K562 (cell line): ENCODE measurements around the gene TIMP2. TPM values are rescaled to one million over a fixed set of nuclear protein-coding genes. Genes with fewer than 3 reads are reported as not detected.
A peak's percentile ranks its signal among the peaks of the same experiment; 100 is the strongest.

Source experiments
- ATAC-seq: fragments of 200-7000 bp; cut with Tn5 transposase; 3 replicates; pipeline ENCODE4 v1.9.1; 2020; ENCODE audit warnings: moderate library complexity
- BruUV-seq: library from RNA; stranded (reverse); fragments of 400-500 nt; replicated peaks from 2 replicates; lab custom pipeline; 2021; lab: Mats Ljungman, UMichigan
- CTCF ChIA-PET: fragments of 300-600 bp; formaldehyde crosslinking; extraction: SDS; loops from one replicate; lab custom pipeline; 2021; ENCODE audit warnings: low intra/inter-chr PET ratio; lab: Yijun Ruan, JAX
- POLR2A ChIA-PET: fragments of 300-600, 350-650 bp; sonication (Branson Sonifier 250); formaldehyde crosslinking; extraction: SDS; loops from one replicate; lab custom pipeline; 2021; ENCODE audit warnings: antibody characterized with exemption, inconsistent platforms; lab: Yijun Ruan, JAX
- DNase-seq, 4 experiments: peaks; one replicate each; pipeline versions ENCODE4 v3.0.0 to v3.0.0-alpha.2; 2011 to 2018; ENCODE audit warnings: low spot score in 3 of 4, mixed read lengths in 3 of 4; ENCODE audit errors: extremely low read depth in 1 of 4
- FAIRE-seq: peaks from 2 replicates; lab custom pipeline; 2011; peaks lifted over from hg19 to GRCh38; lab: Jason Lieb, UNC
- H2AFZ ChIP-seq: 2 replicates; pipeline ENCODE4 v1.6.0; 2011; ENCODE audit warnings: low read depth, low read length, control low read depth, inconsistent platforms
- H3K27ac ChIP-seq: fragments of 200-600 bp; 3 replicates; pipeline ENCODE4 v1.8.0; 2011; ENCODE audit warnings: low read depth, mild to moderate bottlenecking, control low read depth, inconsistent platforms, low read length, moderate library complexity, mixed read lengths; ENCODE audit errors: extremely low read depth
- H3K27me3 ChIP-seq, 2 experiments: fragments of 300-600 bp in 1 of 2; 2 replicates in 1 of 2; 3 replicates in 1 of 2; pipeline versions ENCODE4 v1.6.0 to v1.8.0; 2011; ENCODE audit warnings: inconsistent platforms in 2 of 2, low read length in 2 of 2, mild to moderate bottlenecking in 1 of 2, mixed read lengths in 1 of 2, moderate library complexity in 1 of 2; ENCODE audit not compliant: control insufficient read depth in 2 of 2, insufficient read depth in 2 of 2
- H3K36me3 ChIP-seq: fragments of 300-600 bp; 3 replicates; pipeline ENCODE4 v1.8.0; 2011; ENCODE audit warnings: mild to moderate bottlenecking, low read length, inconsistent platforms; ENCODE audit not compliant: control insufficient read depth, insufficient read depth
- H3K4me1 ChIP-seq, 2 experiments: fragments of 200-600 bp in 1 of 2; replicated peaks in 1 of 2; 2 replicates in 1 of 2; 3 replicates in 1 of 2; pipeline versions ENCODE4 v1.5.1 to v1.8.0; 2011; ENCODE audit warnings: inconsistent platforms in 2 of 2, low read length in 2 of 2, mild to moderate bottlenecking in 1 of 2, mixed read lengths in 1 of 2, moderate library complexity in 1 of 2; ENCODE audit not compliant: control insufficient read depth in 2 of 2, insufficient read depth in 2 of 2
- H3K4me2 ChIP-seq: 2 replicates; pipeline ENCODE4 v1.6.1; 2011; ENCODE audit warnings: low read length, control low read depth, inconsistent platforms, mixed read lengths; ENCODE audit not compliant: insufficient read depth
- H3K4me3 ChIP-seq: fragments of 200-600 bp; sonication (generic), shearing (Covaris generic); 2 replicates; pipeline ENCODE4 v1.5.1; 2016; ENCODE audit warnings: control low read depth, inconsistent platforms
- H3K79me2 ChIP-seq: fragments of 200-600 bp; 3 replicates; pipeline ENCODE4 v1.8.0; 2011; ENCODE audit warnings: low read length, inconsistent platforms; ENCODE audit not compliant: control insufficient read depth, insufficient read depth
- H3K9ac ChIP-seq, 2 experiments: 2 replicates each; pipeline versions ENCODE4 v1.6.0 to v1.6.1; 2011; ENCODE audit warnings: low read depth in 2 of 2, low read length in 2 of 2, control low read depth in 1 of 2, inconsistent platforms in 1 of 2, mild to moderate bottlenecking in 1 of 2, mixed read lengths in 1 of 2; ENCODE audit not compliant: insufficient read depth in 1 of 2
- H3K9me1 ChIP-seq: one replicate; pipeline ENCODE4 v1.6.0; 2011; ENCODE audit warnings: inconsistent platforms, mild to moderate bottlenecking, low read length, moderate library complexity; ENCODE audit not compliant: control insufficient read depth, insufficient read depth
- H3K9me3 ChIP-seq: replicated peaks from 2 replicates; pipeline ENCODE4 v1.5.1; 2011; ENCODE audit warnings: low read depth, low read length, inconsistent platforms; ENCODE audit not compliant: control insufficient read depth, insufficient read depth
- H4K20me1 ChIP-seq: replicated peaks from 2 replicates; pipeline ENCODE4 v1.6.1; 2011; ENCODE audit warnings: low read length, inconsistent platforms, mixed read lengths; ENCODE audit not compliant: control insufficient read depth, insufficient read depth
- ATF7 ChIP-seq: fragments of 450-650 bp; IDR thresholded peaks from 2 replicates; pipeline ENCODE4 v1.7.1; 2014; ENCODE audit warnings: mild to moderate bottlenecking, moderate library complexity
- ETS1 ChIP-seq: conservative IDR thresholded peaks from 2 replicates; pipeline ENCODE4 v1.6.1; 2011; ENCODE audit warnings: low read depth, mild to moderate bottlenecking, low read length; ENCODE audit not compliant: control insufficient read depth
- NRF1 ChIP-seq, 2 experiments: fragments of 450-650 bp; IDR thresholded peaks in 1 of 2; conservative IDR thresholded peaks in 1 of 2; 2 replicates each; pipeline ENCODE4 v1.6.1; 2014; ENCODE audit warnings: mild to moderate bottlenecking in 2 of 2
- WGBS: fragments of 100-300 bp; shearing (Covaris generic); methylation state at CpG from one replicate; pipeline ENCODE4 v1.1.6; 2016; ENCODE audit warnings: low coverage, mixed read lengths; ENCODE audit not compliant: insufficient coverage; ENCODE audit errors: missing lambda C conversion rate; 5-methylcytosine and 5-hydroxymethylcytosine counted together
- in situ Hi-C: fragments of 300-500 bp; cut with MboI; formaldehyde crosslinking; loops from 4 replicates; pipeline ENCODE4 v1.15.0; 2018; ENCODE audit warnings: inconsistent platforms, mixed read lengths
- intact Hi-C: fragments of 100-400 bp; cut with micrococcal nuclease; formaldehyde crosslinking; loops from 2 replicates; pipeline ENCODE4 v1.14.2; 2022
- polyA plus RNA-seq, 8 experiments: library from polyadenylated mRNA; depleted of rRNA in 4 of 8; stranded (reverse) in 5 of 8; unstranded in 3 of 8; fragments of >200 nt; fragmentation: Nextera tagmentation in 2 of 8; fragmentation: Illumina TruSeq in 1 of 8; extraction: Ambion mirVana in 2 of 8; extraction: Trizol in 1 of 8; gene quantifications; 2 replicates each; pipeline versions ENCODE4 v1.2.1 to v1.2.3, GENCODE V29; 2011 to 2014; ENCODE audit warnings: inconsistent platforms in 1 of 8, missing spikeins in 1 of 8
- total RNA-seq, 7 experiments: library from RNA; depleted of rRNA in 6 of 7; stranded (reverse); fragments of >200 nt in 6 of 7; fragmentation: Illumina TruSeq in 2 of 7; extraction: Trizol in 2 of 7; gene quantifications; 2 replicates each; pipeline versions ENCODE4 v1.2.1 to v1.2.3, GENCODE V29; 2011 to 2021; ENCODE audit warnings: low replicate concordance in 1 of 7

The TIMP2 gene
- total and polyA plus RNA-seq, 9 of the 15 experiments (the other 6 are each of a cell fraction or from before 2014, with no cell fraction given), result 0.55 TPM; not detected in 8

DNA sequence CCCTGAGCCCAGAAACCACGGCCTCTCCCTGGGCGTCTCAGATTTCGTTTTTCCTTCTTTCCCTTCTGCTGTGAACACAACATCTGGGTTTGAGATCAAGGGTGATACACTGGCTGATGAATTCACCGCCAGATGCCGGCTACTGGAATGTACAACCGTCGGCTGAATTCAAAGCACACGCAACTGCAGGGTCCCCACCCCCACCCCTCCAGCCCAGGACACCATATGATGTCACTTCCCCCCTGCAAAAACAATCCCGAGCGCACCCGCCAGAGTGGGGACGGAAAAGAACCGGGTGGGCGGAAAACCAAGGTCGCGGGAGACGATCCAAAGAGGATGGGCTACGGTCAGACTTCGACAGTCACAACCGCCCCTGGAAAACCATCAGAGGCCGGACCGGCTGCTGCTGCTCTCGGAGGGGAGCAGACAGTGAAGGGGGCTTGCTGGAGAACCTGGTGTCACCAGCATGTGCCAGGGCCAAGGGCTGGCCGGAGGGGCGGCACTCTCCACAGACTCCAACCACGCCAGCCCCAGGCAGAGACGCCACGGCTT lies 45.5 kb downstream of the TIMP2 start:
- 12% methylated on average over 23 of the region's 28 CpGs for WGBS
- H3K4me3 ChIP-seq, result no peak overlapping the region
- in situ Hi-C loops, result loop anchor here (5.0 kb wide), 1 partner anchor 88 kb away; no protein-coding TSS in a partner anchor
- no TSS peak for BruUV-seq
- peak; percentile 20 to 45 (median 40) for DNase-seq
- H3K79me2 ChIP-seq, result no peaks in the 10 kb centered on the region
- FAIRE-seq, result no peak
- no peaks in the 10 kb centered on the region for H3K36me3 ChIP-seq
- H3K9ac ChIP-seq, result peak overlapping the region in 1 of 2 experiments; percentile 35; a peak in 2 of 4 replicates
- ATAC-seq, result no peak
- H3K4me2 ChIP-seq, result no peak overlapping the region
- peaks cover 4% of the 10 kb centered on the region for H3K9me1 ChIP-seq
- POLR2A ChIA-PET, result no interaction called here
- CTCF ChIA-PET, result interaction anchor here (0.6 kb wide), 1 partner anchor 26 kb away, joined by 3 read pairs; no protein-coding TSS in a partner anchor
- H3K27ac ChIP-seq, result no peak overlapping the region
- intact Hi-C loops, result no loop called here
- no peaks in the 10 kb centered on the region for H4K20me1 ChIP-seq
- H2AFZ ChIP-seq, result no peak overlapping the region
- peaks cover 23 to 36% of the 10 kb centered on the region in 2 experiments for H3K4me1 ChIP-seq
- no peak for TF ChIP-seq ETS1
- TF ChIP-seq ATF7, result 0 out of 2 replicates have a peak, but pooled peaks have one; percentile 15
- TF ChIP-seq NRF1 (conservative IDR thresholded peaks at IDR 0.05 in 1 of 2, IDR thresholded peaks at IDR 0.05 in 1 of 2), result peak in 1 of 2 experiments; percentile 26; a peak in 2 of 4 replicates
- peaks cover 10 to 22% of the 10 kb centered on the region in 2 experiments; a peak in 4 of 5 replicates for H3K27me3 ChIP-seq
- no peaks in the 10 kb centered on the region for H3K9me3 ChIP-seq
